A673 (cell line): ENCODE measurements around the gene SEMA6A.

Experiments used
- EZH2 ChIP-seq: fragments of 200-600 bp; sonication (generic); IDR thresholded peaks from 2 replicates; pipeline ENCODE4 v1.6.1; 2017; ENCODE audit warnings: borderline replicate concordance, low read depth, mild to moderate bottlenecking, mixed read lengths, antibody characterized with exemption, low read length; ENCODE audit not compliant: poor library complexity, severe bottlenecking
- TF ChIP-seq, protein P1 (sequence below): fragments of 300-800, 200-600 bp; sonication (generic); conservative IDR thresholded peaks from 2 replicates; pipeline ENCODE4 v1.5.1; 2017; ENCODE audit warnings: low read depth, mild to moderate bottlenecking, antibody characterized with exemption, low read length, moderate library complexity, mixed read lengths

GRCh38 chr5:116579144-116579543 is 4.5 kb upstream of the SEMA6A start:
- TF ChIP-seq, protein P1, sequence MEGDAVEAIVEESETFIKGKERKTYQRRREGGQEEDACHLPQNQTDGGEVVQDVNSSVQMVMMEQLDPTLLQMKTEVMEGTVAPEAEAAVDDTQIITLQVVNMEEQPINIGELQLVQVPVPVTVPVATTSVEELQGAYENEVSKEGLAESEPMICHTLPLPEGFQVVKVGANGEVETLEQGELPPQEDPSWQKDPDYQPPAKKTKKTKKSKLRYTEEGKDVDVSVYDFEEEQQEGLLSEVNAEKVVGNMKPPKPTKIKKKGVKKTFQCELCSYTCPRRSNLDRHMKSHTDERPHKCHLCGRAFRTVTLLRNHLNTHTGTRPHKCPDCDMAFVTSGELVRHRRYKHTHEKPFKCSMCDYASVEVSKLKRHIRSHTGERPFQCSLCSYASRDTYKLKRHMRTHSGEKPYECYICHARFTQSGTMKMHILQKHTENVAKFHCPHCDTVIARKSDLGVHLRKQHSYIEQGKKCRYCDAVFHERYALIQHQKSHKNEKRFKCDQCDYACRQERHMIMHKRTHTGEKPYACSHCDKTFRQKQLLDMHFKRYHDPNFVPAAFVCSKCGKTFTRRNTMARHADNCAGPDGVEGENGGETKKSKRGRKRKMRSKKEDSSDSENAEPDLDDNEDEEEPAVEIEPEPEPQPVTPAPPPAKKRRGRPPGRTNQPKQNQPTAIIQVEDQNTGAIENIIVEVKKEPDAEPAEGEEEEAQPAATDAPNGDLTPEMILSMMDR: no peak
- TF ChIP-seq EZH2: no peak
